Measurements from ENCODE around the gene PRM3. TPM values are rescaled to one million over a fixed set of nuclear protein-coding genes. Genes with fewer than 3 reads are reported as not detected.

PRM3 gene
- total RNA-seq, 1 donor from 2014 or later = not detected

DNA sequence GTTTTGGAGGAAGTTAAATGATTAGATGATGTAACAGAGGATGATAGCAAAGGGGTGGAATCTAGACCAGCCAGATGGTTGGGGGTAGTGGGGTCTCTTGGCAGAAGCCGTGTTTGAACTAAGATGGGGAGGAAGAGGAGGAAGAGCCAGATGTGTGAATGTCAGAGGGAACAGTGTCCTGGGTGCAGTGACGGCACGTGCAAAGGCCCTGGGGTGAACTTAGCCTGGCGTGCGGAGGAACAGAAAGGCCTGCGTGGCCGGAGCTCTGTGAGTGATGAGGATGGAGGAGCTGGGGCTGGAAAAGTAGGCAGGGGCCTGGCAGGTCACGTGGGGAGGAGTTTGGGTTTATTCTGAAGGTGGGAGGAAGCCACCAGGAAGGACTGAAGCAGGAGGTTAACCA lies 45.4 kb upstream of the PRM3 start:
- no peak overlapping the region for H3K4me3 ChIP-seq
- H3K27ac ChIP-seq = no peak overlapping the region
- no peak for DNase-seq (ENCODE audit: low spot score in 2 of 2)
- H3K9me3 ChIP-seq = no peaks in the 10 kb centered on the region
- H3K36me3 ChIP-seq = no peaks in the 10 kb centered on the region
- intact Hi-C loops (cut with DNase I) = no loop called here
- no peaks in the 10 kb centered on the region for H3K27me3 ChIP-seq
- TF ChIP-seq, protein P1, sequence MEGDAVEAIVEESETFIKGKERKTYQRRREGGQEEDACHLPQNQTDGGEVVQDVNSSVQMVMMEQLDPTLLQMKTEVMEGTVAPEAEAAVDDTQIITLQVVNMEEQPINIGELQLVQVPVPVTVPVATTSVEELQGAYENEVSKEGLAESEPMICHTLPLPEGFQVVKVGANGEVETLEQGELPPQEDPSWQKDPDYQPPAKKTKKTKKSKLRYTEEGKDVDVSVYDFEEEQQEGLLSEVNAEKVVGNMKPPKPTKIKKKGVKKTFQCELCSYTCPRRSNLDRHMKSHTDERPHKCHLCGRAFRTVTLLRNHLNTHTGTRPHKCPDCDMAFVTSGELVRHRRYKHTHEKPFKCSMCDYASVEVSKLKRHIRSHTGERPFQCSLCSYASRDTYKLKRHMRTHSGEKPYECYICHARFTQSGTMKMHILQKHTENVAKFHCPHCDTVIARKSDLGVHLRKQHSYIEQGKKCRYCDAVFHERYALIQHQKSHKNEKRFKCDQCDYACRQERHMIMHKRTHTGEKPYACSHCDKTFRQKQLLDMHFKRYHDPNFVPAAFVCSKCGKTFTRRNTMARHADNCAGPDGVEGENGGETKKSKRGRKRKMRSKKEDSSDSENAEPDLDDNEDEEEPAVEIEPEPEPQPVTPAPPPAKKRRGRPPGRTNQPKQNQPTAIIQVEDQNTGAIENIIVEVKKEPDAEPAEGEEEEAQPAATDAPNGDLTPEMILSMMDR (IDR thresholded peaks at IDR 0.05) = no peak
- H3K4me1 ChIP-seq = no peaks in the 10 kb centered on the region

DNA sequence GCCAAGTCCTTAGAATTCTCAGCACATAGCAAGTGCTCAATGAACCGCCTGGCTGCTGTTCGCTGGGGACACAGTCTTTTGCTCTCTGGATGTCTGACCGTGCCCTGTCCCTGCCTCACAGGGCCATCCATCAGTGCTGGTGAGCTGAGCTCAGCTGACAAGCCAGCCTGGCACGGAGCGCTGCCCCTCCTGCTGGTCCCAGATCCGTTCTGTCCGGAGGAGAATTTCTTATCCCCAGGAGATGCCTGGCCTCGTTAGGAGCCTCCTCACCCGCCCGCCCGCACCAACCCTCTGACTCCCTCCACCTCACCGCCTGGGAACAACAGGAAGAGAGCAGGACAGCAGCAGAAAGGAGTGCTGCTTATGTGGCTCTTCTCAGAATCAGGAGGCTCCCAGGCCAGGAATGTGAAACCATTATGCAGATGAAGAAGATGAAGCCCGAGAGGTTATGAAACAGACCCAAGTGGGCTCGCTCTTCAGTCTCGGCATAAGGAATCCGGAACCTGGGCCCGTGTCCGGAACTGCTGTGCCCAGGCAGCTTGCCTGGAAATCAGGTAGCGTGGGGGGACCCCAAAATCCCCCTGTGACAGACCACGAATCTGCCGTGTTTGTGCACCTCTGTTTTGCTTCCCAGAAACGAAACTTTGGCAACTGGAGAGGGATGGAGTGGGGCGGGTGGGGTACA lies 43.0 kb upstream of the PRM3 start:
- TF ChIP-seq, protein P1 (IDR thresholded peaks at IDR 0.05) = no peak
- intact Hi-C loops (cut with DNase I) = no loop called here
- Histone ChIP-seq H3K4me3 (no peak overlapping the region), H3K4me1 (no peaks in the 10 kb centered on the region), H3K27me3 (no peaks in the 10 kb centered on the region), H3K36me3 (no peaks in the 10 kb centered on the region), H3K27ac (no peak overlapping the region), H3K9me3 (no peaks in the 10 kb centered on the region)
- no peak for DNase-seq (ENCODE audit: low spot score in 2 of 2)

DNA sequence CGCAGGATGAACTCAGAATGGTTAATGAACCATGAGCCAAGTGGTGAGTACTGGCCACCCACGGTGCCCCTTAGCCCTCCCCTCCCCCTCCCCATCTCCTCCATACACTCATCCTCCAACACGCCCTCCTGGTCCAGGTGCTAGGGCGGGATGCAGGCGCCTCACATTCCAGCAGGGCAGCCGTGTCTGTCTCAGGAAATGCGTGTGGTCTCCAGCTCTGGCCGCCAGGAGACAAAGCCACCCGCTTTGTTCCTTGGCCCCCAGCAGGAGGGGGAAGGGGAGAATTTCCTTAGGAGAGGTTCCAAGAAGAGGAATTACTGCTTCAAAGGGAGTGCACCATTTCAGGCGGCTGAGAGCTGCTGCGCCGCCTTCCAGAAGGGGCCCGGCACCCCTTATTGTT lies 42.1 kb upstream of the PRM3 start:
- H3K27ac ChIP-seq = no peak overlapping the region
- TF ChIP-seq, protein P1 (IDR thresholded peaks at IDR 0.05) = no peak

DNA sequence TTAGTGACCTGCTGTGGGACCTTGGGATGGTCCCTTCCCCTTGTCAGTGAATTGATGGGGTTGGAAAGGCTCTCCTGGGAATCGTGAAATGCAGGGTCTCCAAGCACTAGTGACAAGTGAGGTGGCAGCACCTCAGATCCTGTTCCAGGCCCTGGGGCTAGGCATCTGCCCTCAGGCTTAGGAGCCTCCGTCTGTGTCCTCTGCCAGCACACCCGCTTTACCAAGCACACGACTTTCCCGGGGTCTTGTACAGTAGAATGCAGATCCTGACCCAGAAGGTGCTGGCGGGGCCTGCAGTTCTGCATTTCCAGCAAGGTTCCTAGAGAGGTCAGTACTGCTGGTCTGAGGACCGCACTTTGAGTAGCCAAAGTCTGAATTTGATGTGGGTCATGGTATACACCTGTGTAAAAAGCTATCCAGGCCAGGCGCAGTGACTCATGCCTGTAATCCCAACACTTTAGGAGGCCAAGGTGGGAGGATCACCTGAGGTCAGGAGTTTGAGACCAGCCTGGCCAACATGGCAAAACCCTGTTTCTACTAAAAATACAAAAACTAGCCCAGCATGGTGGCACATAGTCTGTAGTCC lies 41.0 kb upstream of the PRM3 start:
- H3K27ac ChIP-seq = no peak overlapping the region
- no peaks in the 10 kb centered on the region for H3K36me3 ChIP-seq
- no peaks in the 10 kb centered on the region for H3K9me3 ChIP-seq
- H3K4me1 ChIP-seq = no peaks in the 10 kb centered on the region
- TF ChIP-seq, protein P1 (IDR thresholded peaks at IDR 0.05) = no peak
- H3K4me3 ChIP-seq = no peak overlapping the region
- intact Hi-C loops (cut with DNase I) = no loop called here
- H3K27me3 ChIP-seq = no peaks in the 10 kb centered on the region
- DNase-seq (ENCODE audit: low spot score in 2 of 2) = no peak

More for the DNA sequence above, 42.1 kb upstream of the PRM3 start:
- Histone ChIP-seq H3K4me3 (no peak overlapping the region), H3K9me3 (no peaks in the 10 kb centered on the region), H3K36me3 (no peaks in the 10 kb centered on the region), H3K4me1 (no peaks in the 10 kb centered on the region), H3K27me3 (no peaks in the 10 kb centered on the region)
- DNase-seq (ENCODE audit: low spot score in 2 of 2) = no peak
- intact Hi-C loops (cut with DNase I) = no loop called here

DNA sequence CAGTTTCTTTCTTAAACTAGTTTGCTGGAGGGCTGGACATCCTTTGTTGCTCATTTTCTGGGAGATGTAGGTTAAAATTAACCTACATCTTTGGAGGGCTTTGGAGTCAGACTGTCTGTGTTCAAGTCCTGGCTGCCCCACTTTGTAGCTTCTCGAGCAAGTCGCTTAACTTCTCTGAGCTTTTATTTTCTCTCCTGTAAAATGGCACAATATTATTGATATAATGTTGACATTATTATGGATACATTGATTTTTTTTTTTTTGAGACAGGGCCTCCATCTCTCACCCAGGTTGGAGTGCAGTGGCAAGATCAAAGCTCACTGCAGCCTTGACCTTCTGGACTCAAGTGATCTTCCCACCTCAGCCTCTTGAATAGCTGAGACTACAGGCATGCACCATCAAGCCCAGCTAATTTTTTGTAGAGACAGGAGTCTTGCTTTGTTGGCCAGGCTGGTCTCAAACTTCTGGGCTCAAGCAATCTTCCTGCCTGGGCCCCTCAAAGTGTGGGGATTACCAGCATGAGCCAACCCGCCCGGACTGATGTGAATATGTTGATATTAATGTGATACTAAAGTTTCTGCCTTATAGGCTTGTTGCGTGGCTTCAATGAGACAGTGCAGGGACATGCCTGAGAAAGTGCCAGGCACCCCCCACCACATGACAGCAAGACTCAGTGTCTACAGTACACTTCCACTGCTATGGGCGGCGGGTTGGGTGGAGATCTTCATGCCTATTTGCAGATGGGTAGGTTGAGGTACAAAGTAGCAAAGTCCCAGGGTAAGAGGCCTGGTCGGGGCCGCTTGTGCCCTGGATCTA lies 40.3 kb upstream of the PRM3 start:
- TF ChIP-seq, protein P1 (IDR thresholded peaks at IDR 0.05) = no peak

More for the DNA sequence above, 40.3 kb upstream of the PRM3 start:
- Histone ChIP-seq H3K27me3 (no peaks in the 10 kb centered on the region), H3K36me3 (no peaks in the 10 kb centered on the region), H3K27ac (no peak overlapping the region), H3K4me1 (no peaks in the 10 kb centered on the region), H3K4me3 (no peak overlapping the region), H3K9me3 (no peaks in the 10 kb centered on the region)
- intact Hi-C loops (cut with DNase I) = no loop called here
- no peak for DNase-seq (ENCODE audit: low spot score in 2 of 2)

Measured in ascending aorta (tissue), 2 donors.